Measurements from ENCODE around the gene XPO5. TPM values are rescaled to one million over a fixed set of nuclear protein-coding genes. Genes with fewer than 3 reads are reported as not detected.
"Not testable (repeated sequence)": the region's sequence is repeated elsewhere in the genome, so short reads cannot be mapped to it uniquely, and the experiment has no call there.

XPO5 gene
- total RNA-seq, 1 experiment from 2014 or later, result 97.8 TPM

- CTCF ChIA-PET, result no interaction called here
- H3K4me3 Mint-ChIP-seq, result no peak overlapping the region
- TF ChIP-seq FOXK1 (CRISPR knock-in tag; IDR thresholded peaks at IDR 0.05) (no peak), ZNF219 (CRISPR knock-in tag; IDR thresholded peaks at IDR 0.05; ENCODE audit: borderline replicate concordance) (no peak)
Observed at GRCh38 chr6:43544461-43544860, 31.4 kb downstream of the XPO5 start.

GRCh38 chr6:43541774-43542471 lies 33.9 kb downstream of the XPO5 start:
- CTCF ChIA-PET, result no interaction called here
- H3K4me1 Mint-ChIP-seq, result no peaks in the 10 kb centered on the region
- H3K9me3 Mint-ChIP-seq, result no peaks in the 10 kb centered on the region
- no peaks in the 10 kb centered on the region for H3K27me3 Mint-ChIP-seq (ENCODE audit: low read depth)
- peaks cover 71% of the 10 kb centered on the region for H3K36me3 Mint-ChIP-seq
- H3K27ac Mint-ChIP-seq, result no peak overlapping the region
- no peak for DNase-seq (ENCODE audit: low spot score)
- no peak overlapping the region for H3K4me3 Mint-ChIP-seq
- ATAC-seq, result no peak
- POLR2A ChIA-PET, result no interaction called here
- no peak for TF ChIP-seq FOXJ3 (CRISPR knock-in tag; IDR thresholded peaks at IDR 0.05; ENCODE audit: borderline replicate concordance)
- TF ChIP-seq NR3C1 (CRISPR knock-in tag; conservative IDR thresholded peaks at IDR 0.05; ENCODE audit: low read depth), result no peak

More at GRCh38 chr6:43544461-43544860, 31.4 kb downstream of the XPO5 start:
- H3K27ac Mint-ChIP-seq, result no peak overlapping the region
- ATAC-seq (no peak), DNase-seq (ENCODE audit: low spot score) (no peak)
- no peaks in the 10 kb centered on the region for H3K27me3 Mint-ChIP-seq (ENCODE audit: low read depth)
- POLR2A ChIA-PET, result no interaction called here
- no peaks in the 10 kb centered on the region for H3K4me1 Mint-ChIP-seq
- H3K36me3 Mint-ChIP-seq, result peaks cover 66% of the 10 kb centered on the region
- no peaks in the 10 kb centered on the region for H3K9me3 Mint-ChIP-seq

- no peak for ATAC-seq
- Mint-ChIP-seq H3K27me3 (ENCODE audit: low read depth) (no peaks in the 10 kb centered on the region), H3K4me3 (no peak overlapping the region), H3K27ac (no peak overlapping the region), H3K36me3 (peaks cover 63% of the 10 kb centered on the region), H3K9me3 (no peaks in the 10 kb centered on the region), H3K4me1 (no peaks in the 10 kb centered on the region)
- TF ChIP-seq ZNF121 (CRISPR knock-in tag; IDR thresholded peaks at IDR 0.05) (peak; percentile 53; the same call in 1 of the 2 replicates), FOXP1 (CRISPR knock-in tag; IDR thresholded peaks at IDR 0.05; ENCODE audit: borderline replicate concordance) (no peak)
- ChIA-PET POLR2A (no interaction called here), CTCF (no interaction called here)
- DNase-seq (ENCODE audit: low spot score), result no peak
Observed at GRCh38 chr6:43540507-43540906, 35.3 kb downstream of the XPO5 start.

- CTCF ChIA-PET; H3K9me3 Mint-ChIP-seq; H3K27me3 Mint-ChIP-seq (ENCODE audit: low read depth); H3K4me1 Mint-ChIP-seq; H3K4me3 Mint-ChIP-seq; ATAC-seq; POLR2A ChIA-PET; DNase-seq (ENCODE audit: low spot score); H3K27ac Mint-ChIP-seq: not testable (repeated sequence)
- H3K36me3 Mint-ChIP-seq, result peaks cover 57% of the 10 kb centered on the region
Observed at GRCh38 chr6:43539409-43539808, 36.4 kb downstream of the XPO5 start.

DNA sequence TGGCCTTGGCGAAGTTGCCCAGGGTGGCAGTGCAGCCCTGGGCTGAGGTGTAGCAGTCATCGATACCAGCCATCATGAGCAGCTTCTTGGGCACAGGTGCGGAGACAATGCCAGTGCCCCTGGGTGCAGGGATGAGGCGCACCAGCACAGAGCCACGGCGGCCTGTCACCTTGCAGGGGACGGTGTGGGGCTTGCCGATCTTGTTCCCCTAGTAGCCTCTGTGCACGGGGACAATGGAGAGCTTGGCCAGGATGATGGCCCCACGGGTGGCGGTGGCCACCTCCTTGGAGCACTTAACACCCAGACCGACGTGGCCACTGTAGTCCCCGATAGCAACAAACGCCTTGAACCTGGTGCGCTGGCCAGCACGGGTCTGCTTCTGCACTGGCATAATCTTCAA lies 36.9 kb downstream of the XPO5 start:
- H3K27ac Mint-ChIP-seq; CTCF ChIA-PET; H3K4me1 Mint-ChIP-seq; H3K4me3 Mint-ChIP-seq; DNase-seq (ENCODE audit: low spot score); POLR2A ChIA-PET; H3K9me3 Mint-ChIP-seq; H3K27me3 Mint-ChIP-seq (ENCODE audit: low read depth); ATAC-seq: not testable (repeated sequence)
- H3K36me3 Mint-ChIP-seq, result peaks cover 56% of the 10 kb centered on the region

- Mint-ChIP-seq H3K4me1 (no peaks in the 10 kb centered on the region), H3K27ac (no peak overlapping the region), H3K27me3 (ENCODE audit: low read depth) (no peaks in the 10 kb centered on the region), H3K9me3 (no peaks in the 10 kb centered on the region), H3K36me3 (peaks cover 67% of the 10 kb centered on the region), H3K4me3 (no peak overlapping the region)
- TF ChIP-seq, protein P1, sequence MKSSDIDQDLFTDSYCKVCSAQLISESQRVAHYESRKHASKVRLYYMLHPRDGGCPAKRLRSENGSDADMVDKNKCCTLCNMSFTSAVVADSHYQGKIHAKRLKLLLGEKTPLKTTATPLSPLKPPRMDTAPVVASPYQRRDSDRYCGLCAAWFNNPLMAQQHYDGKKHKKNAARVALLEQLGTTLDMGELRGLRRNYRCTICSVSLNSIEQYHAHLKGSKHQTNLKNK (CRISPR knock-in tag; IDR thresholded peaks at IDR 0.05), result no peak
- TF ChIP-seq HMGA2 (CRISPR knock-in tag; IDR thresholded peaks at IDR 0.05), result no peak
- ATAC-seq, result no peak
- ChIA-PET CTCF (no interaction called here), POLR2A (interaction anchor here (0.6 to 1.1 kb wide), 2 partner anchors 15 to 70 kb away, joined by 3 to 4 read pairs; partner anchors contain the start of genes POLR1C and YIPF3)
- no peak for DNase-seq (ENCODE audit: low spot score)
Observed at GRCh38 chr6:43532201-43532600, 43.6 kb downstream of the XPO5 start.

DNA sequence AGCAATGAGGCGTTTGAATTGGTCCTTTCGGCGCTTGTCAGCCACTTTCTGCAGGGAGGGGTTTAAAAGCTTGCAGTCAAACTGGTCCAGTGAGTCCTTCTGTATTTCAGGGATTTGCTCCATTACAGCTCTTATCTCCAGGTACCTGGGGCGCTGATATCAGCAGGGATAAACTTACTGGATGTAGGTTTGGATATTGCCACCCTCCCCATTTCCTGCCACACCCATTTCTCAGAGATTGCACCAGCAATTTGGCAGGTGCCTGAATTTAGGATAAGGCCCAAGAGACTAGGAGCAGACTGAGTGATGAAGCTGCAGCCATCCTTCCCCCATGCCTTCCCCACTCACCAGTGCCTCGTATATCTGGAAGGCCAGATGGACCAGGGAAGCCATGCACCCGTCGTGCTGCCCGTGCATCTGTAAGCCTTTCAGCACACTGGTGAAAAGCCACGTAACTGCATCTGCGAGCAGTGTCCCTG lies 51.3 kb downstream of the XPO5 start:
- H3K4me1 Mint-ChIP-seq, result no peaks in the 10 kb centered on the region
- no peak overlapping the region for H3K27ac Mint-ChIP-seq
- DNase-seq (ENCODE audit: low spot score) (no peak), ATAC-seq (no peak)
- H3K9me3 Mint-ChIP-seq, result no peaks in the 10 kb centered on the region
- no peak overlapping the region for H3K4me3 Mint-ChIP-seq
- CTCF ChIA-PET, result no interaction called here
- peaks cover 75% of the 10 kb centered on the region for H3K36me3 Mint-ChIP-seq
- H3K27me3 Mint-ChIP-seq (ENCODE audit: low read depth), result no peaks in the 10 kb centered on the region
- POLR2A ChIA-PET, result interaction anchor here (0.6 to 0.7 kb wide), 2 partner anchors 95 to 417 kb away, joined by 3 to 4 read pairs; no protein-coding TSS in a partner anchor
- TF ChIP-seq NFE2L1 (CRISPR knock-in tag; IDR thresholded peaks at IDR 0.05) (no peak), CREM (CRISPR knock-in tag; IDR thresholded peaks at IDR 0.05) (no peak), MXD4 (CRISPR knock-in tag; IDR thresholded peaks at IDR 0.05; ENCODE audit: borderline replicate concordance) (no peak), GABPB1 (CRISPR knock-in tag; IDR thresholded peaks at IDR 0.05) (no peak), ZNF121 (CRISPR knock-in tag; IDR thresholded peaks at IDR 0.05) (no peak), RORB (CRISPR knock-in tag; IDR thresholded peaks at IDR 0.05) (no peak), ZNF671 (CRISPR knock-in tag; IDR thresholded peaks at IDR 0.05) (no peak), JAZF1 (CRISPR knock-in tag; IDR thresholded peaks at IDR 0.05) (no peak), ZNF317 (CRISPR knock-in tag; IDR thresholded peaks at IDR 0.05; ENCODE audit: borderline replicate concordance, low read depth) (no peak), E2F1 (CRISPR knock-in tag; IDR thresholded peaks at IDR 0.05) (no peak), EMX1 (CRISPR knock-in tag; IDR thresholded peaks at IDR 0.05) (no peak)

Measured in WTC11 (cell line).